Activated CD4-positive, alpha-beta memory T cell treated with anti-CD3 and anti-CD28 coated beads, Interleukin-2, amount 10 ng/mL, durations not matched to agents 7 days and 5 days (primary cell): ENCODE measurements around the gene COL16A1. TPM values are rescaled to one million over a fixed set of nuclear protein-coding genes. Genes with fewer than 3 reads are reported as not detected.

ENCODE experiments used
- CTCF ChIA-PET: fragments of 350-600 bp; sonication (Branson Sonifier 250); formaldehyde crosslinking; loops from one replicate; lab custom pipeline; 2021; ENCODE audit warnings: antibody characterized with exemption, inconsistent platforms; lab: Charles Lee
- POLR2A ChIA-PET: fragments of 350-600 bp; sonication (Branson Sonifier 250); formaldehyde crosslinking; loops from one replicate; lab custom pipeline; 2021; ENCODE audit warnings: antibody characterized with exemption; lab: Charles Lee
- DNase-seq: peaks from one replicate; pipeline ENCODE4 v3.0.0-alpha.2; 2020
- H3K27ac Mint-ChIP-seq: one replicate; pipeline ENCODE4 v1.8.0; 2021; ENCODE audit warnings: mild to moderate bottlenecking, mixed read lengths
- H3K27me3 Mint-ChIP-seq: one replicate; pipeline ENCODE4 v1.8.0; 2021; ENCODE audit warnings: mixed read lengths
- H3K36me3 Mint-ChIP-seq: one replicate; pipeline ENCODE4 v1.8.0; 2021; ENCODE audit warnings: low read depth, mixed read lengths
- H3K4me1 Mint-ChIP-seq: one replicate; pipeline ENCODE4 v1.8.0; 2021; ENCODE audit warnings: mixed read lengths
- H3K4me3 Mint-ChIP-seq: one replicate; pipeline ENCODE4 v1.8.0; 2021; ENCODE audit warnings: mild to moderate bottlenecking, mixed read lengths
- H3K9me3 Mint-ChIP-seq: one replicate; pipeline ENCODE4 v1.8.0; 2021; ENCODE audit warnings: mixed read lengths
- total RNA-seq, 2 experiments: library from RNA; stranded (reverse); gene quantifications; one replicate each; pipeline ENCODE4 v1.2.3, GENCODE V29; 2021

Gene COL16A1
- total RNA-seq, 2 experiments from 2014 or later: not detected

- H3K4me1 Mint-ChIP-seq: peaks cover 14% of the 10 kb centered on the region
- no peak overlapping the region for H3K4me3 Mint-ChIP-seq
- H3K27me3 Mint-ChIP-seq: no peaks in the 10 kb centered on the region
- ChIA-PET CTCF (no interaction called here), POLR2A (interaction anchor here (0.8 to 1.4 kb wide), 2 partner anchors 8 to 18 kb away, joined by 3 to 6 read pairs; partner anchors contain the start of gene PEF1)
- H3K36me3 Mint-ChIP-seq: peaks cover 29% of the 10 kb centered on the region
- no peaks in the 10 kb centered on the region for H3K9me3 Mint-ChIP-seq
- H3K27ac Mint-ChIP-seq: no peak overlapping the region
- DNase-seq: no peak
Measured at GRCh38 chr1:31626223-31627207, 77.3 kb downstream of the COL16A1 start.

- no peak for DNase-seq
- ChIA-PET CTCF (no interaction called here), POLR2A (interaction anchor here (1.4 kb wide), 1 partner anchor 18 kb away, joined by 6 read pairs; the partner anchor contains the start of gene PEF1)
Measured at GRCh38 chr1:31625561-31626222, 78.1 kb downstream of the COL16A1 start.

GRCh38 chr1:31624731-31625514, 78.9 kb downstream of the COL16A1 start:
- no peak for DNase-seq
- Mint-ChIP-seq H3K4me3 (no peak overlapping the region), H3K36me3 (peaks cover 23% of the 10 kb centered on the region), H3K4me1 (peaks cover 14% of the 10 kb centered on the region), H3K9me3 (no peaks in the 10 kb centered on the region), H3K27me3 (no peaks in the 10 kb centered on the region), H3K27ac (no peak overlapping the region)
- CTCF ChIA-PET: interaction anchor here (1.3 kb wide), 1 partner anchor 76 kb away, joined by 3 read pairs; no protein-coding TSS in a partner anchor
- POLR2A ChIA-PET: interaction anchor here (0.9 kb wide), 1 partner anchor 20 kb away, joined by 3 read pairs; the partner anchor contains the start of gene PEF1

More at GRCh38 chr1:31625561-31626222, 78.1 kb downstream of the COL16A1 start:
- peaks cover 29% of the 10 kb centered on the region for H3K36me3 Mint-ChIP-seq
- no peak overlapping the region for H3K4me3 Mint-ChIP-seq
- H3K9me3 Mint-ChIP-seq: no peaks in the 10 kb centered on the region
- H3K27ac Mint-ChIP-seq: no peak overlapping the region
- no peaks in the 10 kb centered on the region for H3K27me3 Mint-ChIP-seq
- H3K4me1 Mint-ChIP-seq: peaks cover 14% of the 10 kb centered on the region

GRCh38 chr1:31624309-31624708, 79.5 kb downstream of the COL16A1 start:
- no peak for DNase-seq
- Mint-ChIP-seq H3K27ac (no peak overlapping the region), H3K36me3 (peaks cover 17% of the 10 kb centered on the region), H3K27me3 (peaks cover 3% of the 10 kb centered on the region), H3K4me3 (no peak overlapping the region), H3K9me3 (no peaks in the 10 kb centered on the region), H3K4me1 (peaks cover 14% of the 10 kb centered on the region)
- POLR2A ChIA-PET: interaction anchor here (0.9 kb wide), 1 partner anchor 21 kb away, joined by 3 read pairs; the partner anchor contains the start of gene PEF1
- CTCF ChIA-PET: interaction anchor here (0.7 to 1.3 kb wide), 2 partner anchors 75 to 201 kb away, joined by 3 read pairs; no protein-coding TSS in a partner anchor

- ChIA-PET POLR2A (no interaction called here), CTCF (no interaction called here)
- peaks cover 10% of the 10 kb centered on the region for H3K27me3 Mint-ChIP-seq
- H3K4me3 Mint-ChIP-seq: no peak overlapping the region
- H3K36me3 Mint-ChIP-seq: peaks cover 7% of the 10 kb centered on the region
- no peak overlapping the region for H3K27ac Mint-ChIP-seq
- no peak for DNase-seq
- H3K4me1 Mint-ChIP-seq: peaks cover 14% of the 10 kb centered on the region
- no peaks in the 10 kb centered on the region for H3K9me3 Mint-ChIP-seq
Measured at GRCh38 chr1:31623365-31623764, 80.5 kb downstream of the COL16A1 start.

GRCh38 chr1:31621847-31622730, 81.7 kb downstream of the COL16A1 start:
- no peak overlapping the region for H3K27ac Mint-ChIP-seq
- H3K27me3 Mint-ChIP-seq: peaks cover 14% of the 10 kb centered on the region
- peaks cover 4% of the 10 kb centered on the region for H3K36me3 Mint-ChIP-seq
- no peak for DNase-seq
- peaks cover 16% of the 10 kb centered on the region for H3K4me1 Mint-ChIP-seq
- CTCF ChIA-PET: no interaction called here
- no peak overlapping the region for H3K4me3 Mint-ChIP-seq
- POLR2A ChIA-PET: no interaction called here
- no peaks in the 10 kb centered on the region for H3K9me3 Mint-ChIP-seq

GRCh38 chr1:31621498-31621820, 82.4 kb downstream of the COL16A1 start:
- ChIA-PET CTCF (no interaction called here), POLR2A (no interaction called here)
- Mint-ChIP-seq H3K27ac (no peak overlapping the region), H3K4me3 (no peak overlapping the region), H3K27me3 (peaks cover 20% of the 10 kb centered on the region), H3K4me1 (peaks cover 16% of the 10 kb centered on the region), H3K36me3 (peaks cover 4% of the 10 kb centered on the region), H3K9me3 (no peaks in the 10 kb centered on the region)
- no peak for DNase-seq

- H3K27ac Mint-ChIP-seq: no peak overlapping the region
- peaks cover 4% of the 10 kb centered on the region for H3K36me3 Mint-ChIP-seq
- H3K4me1 Mint-ChIP-seq: peaks cover 16% of the 10 kb centered on the region
- no peaks in the 10 kb centered on the region for H3K9me3 Mint-ChIP-seq
- ChIA-PET POLR2A (no interaction called here), CTCF (interaction anchor here (0.7 kb wide), 1 partner anchor 18 kb away, joined by 4 read pairs; no protein-coding TSS in a partner anchor)
- DNase-seq: no peak
- no peak overlapping the region for H3K4me3 Mint-ChIP-seq
- H3K27me3 Mint-ChIP-seq: peaks cover 26% of the 10 kb centered on the region
Measured at GRCh38 chr1:31620631-31621497, 83.0 kb downstream of the COL16A1 start.

- Mint-ChIP-seq H3K27ac (no peak overlapping the region), H3K27me3 (peaks cover 30% of the 10 kb centered on the region), H3K36me3 (peaks cover 4% of the 10 kb centered on the region), H3K4me1 (peaks cover 8% of the 10 kb centered on the region), H3K4me3 (no peak overlapping the region), H3K9me3 (no peaks in the 10 kb centered on the region)
- ChIA-PET CTCF (interaction anchor here (0.6 to 2.4 kb wide), 8 partner anchors 10 to 296 kb away, joined by 3 to 10 read pairs (median 4); no protein-coding TSS in a partner anchor), POLR2A (interaction anchor here (0.8 to 1.3 kb wide), 2 partner anchors 8 to 10 kb away, joined by 3 read pairs; no protein-coding TSS in a partner anchor)
- DNase-seq: no peak
Measured at GRCh38 chr1:31618916-31619846, 84.6 kb downstream of the COL16A1 start.
